Chondrocyte (in vitro differentiated cells): ENCODE measurements around the gene ARHGAP33. TPM values are rescaled to one million over a fixed set of nuclear protein-coding genes. Genes with fewer than 3 reads are reported as not detected.

Source experiments
- DNase-seq: peaks from one replicate; pipeline ENCODE4 v3.0.0; 2021; ENCODE audit warnings: mixed read lengths, low spot score
- H3K27ac Mint-ChIP-seq: one replicate; pipeline ENCODE4 v1.8.0; 2021; ENCODE audit warnings: mild to moderate bottlenecking, moderate library complexity, mixed read lengths; ENCODE audit not compliant: unreplicated experiment
- H3K27me3 Mint-ChIP-seq: 2 replicates; pipeline ENCODE4 v1.8.0; 2021; ENCODE audit warnings: low read depth, mixed read lengths
- H3K36me3 Mint-ChIP-seq: 2 replicates; pipeline ENCODE4 v1.8.0; 2021; ENCODE audit warnings: low read depth, mixed read lengths
- H3K4me1 Mint-ChIP-seq: 2 replicates; pipeline ENCODE4 v1.8.0; 2021; ENCODE audit warnings: low read depth, mild to moderate bottlenecking, mixed read lengths
- H3K4me3 Mint-ChIP-seq: one replicate; pipeline ENCODE4 v1.8.0; 2021; ENCODE audit warnings: mild to moderate bottlenecking, moderate library complexity, mixed read lengths; ENCODE audit not compliant: unreplicated experiment
- H3K9me3 Mint-ChIP-seq: 2 replicates; pipeline ENCODE4 v1.8.0; 2021; ENCODE audit warnings: low read depth, mixed read lengths
- total RNA-seq: library from RNA; stranded (reverse); gene quantifications from 3 replicates; pipeline ENCODE4 v1.2.1, GENCODE V29; 2021
- TF ChIP-seq, protein P1 (sequence below): fragments of 200-600 bp; sonication (generic); IDR thresholded peaks from 2 replicates; pipeline ENCODE4 v1.5.0; 2021; ENCODE audit warnings: antibody characterized with exemption, mild to moderate bottlenecking, moderate library complexity

Gene ARHGAP33
- total RNA-seq, 1 donor from 2014 or later = 8.5 TPM

DNA sequence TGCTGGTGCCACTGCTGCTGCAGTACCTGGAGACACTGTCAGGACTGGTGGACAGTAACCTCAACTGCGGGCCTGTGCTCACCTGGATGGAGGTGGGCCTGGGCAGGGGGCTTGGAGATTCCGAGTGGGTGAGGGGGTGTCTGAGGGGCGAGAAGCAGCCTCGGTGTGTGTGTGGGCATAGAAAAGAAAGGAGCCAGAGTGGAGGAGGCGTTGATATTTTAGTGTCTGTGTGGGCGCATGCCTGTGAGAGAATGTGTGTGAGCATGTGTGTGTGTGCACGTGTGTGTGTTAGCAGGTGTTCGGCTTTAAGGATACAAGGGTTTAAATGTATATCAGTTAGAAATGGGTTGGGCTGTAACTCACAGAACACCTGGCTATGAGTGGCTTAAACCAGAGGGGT is 3.7 kb downstream of the ARHGAP33 start:
- peaks cover 25% of the 10 kb centered on the region for H3K4me1 Mint-ChIP-seq
- no peak for DNase-seq
- H3K4me3 Mint-ChIP-seq = no peak overlapping the region
- H3K27ac Mint-ChIP-seq = no peak overlapping the region
- no peaks in the 10 kb centered on the region for H3K27me3 Mint-ChIP-seq
- TF ChIP-seq, protein P1, sequence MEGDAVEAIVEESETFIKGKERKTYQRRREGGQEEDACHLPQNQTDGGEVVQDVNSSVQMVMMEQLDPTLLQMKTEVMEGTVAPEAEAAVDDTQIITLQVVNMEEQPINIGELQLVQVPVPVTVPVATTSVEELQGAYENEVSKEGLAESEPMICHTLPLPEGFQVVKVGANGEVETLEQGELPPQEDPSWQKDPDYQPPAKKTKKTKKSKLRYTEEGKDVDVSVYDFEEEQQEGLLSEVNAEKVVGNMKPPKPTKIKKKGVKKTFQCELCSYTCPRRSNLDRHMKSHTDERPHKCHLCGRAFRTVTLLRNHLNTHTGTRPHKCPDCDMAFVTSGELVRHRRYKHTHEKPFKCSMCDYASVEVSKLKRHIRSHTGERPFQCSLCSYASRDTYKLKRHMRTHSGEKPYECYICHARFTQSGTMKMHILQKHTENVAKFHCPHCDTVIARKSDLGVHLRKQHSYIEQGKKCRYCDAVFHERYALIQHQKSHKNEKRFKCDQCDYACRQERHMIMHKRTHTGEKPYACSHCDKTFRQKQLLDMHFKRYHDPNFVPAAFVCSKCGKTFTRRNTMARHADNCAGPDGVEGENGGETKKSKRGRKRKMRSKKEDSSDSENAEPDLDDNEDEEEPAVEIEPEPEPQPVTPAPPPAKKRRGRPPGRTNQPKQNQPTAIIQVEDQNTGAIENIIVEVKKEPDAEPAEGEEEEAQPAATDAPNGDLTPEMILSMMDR = no peak
- H3K9me3 Mint-ChIP-seq = no peaks in the 10 kb centered on the region
- H3K36me3 Mint-ChIP-seq = peaks cover 3% of the 10 kb centered on the region

DNA sequence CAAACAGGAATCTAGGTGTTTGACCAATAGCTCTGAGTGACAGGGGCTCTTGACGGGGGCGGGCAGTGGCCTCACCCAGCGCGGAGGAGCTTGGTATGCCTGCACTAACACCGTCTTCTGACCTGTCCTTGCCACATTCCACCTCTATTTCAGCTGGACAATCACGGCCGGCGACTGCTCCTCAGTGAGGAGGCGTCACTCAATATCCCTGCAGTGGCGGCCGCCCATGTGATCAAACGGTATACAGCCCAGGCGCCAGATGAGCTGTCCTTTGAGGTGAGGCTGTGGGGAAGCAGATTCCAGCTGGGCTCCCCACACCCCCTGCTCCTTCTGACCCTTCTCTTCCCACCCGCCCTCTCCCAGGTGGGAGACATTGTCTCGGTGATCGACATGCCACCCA is 4.7 kb downstream of the ARHGAP33 start:
- H3K4me1 Mint-ChIP-seq = peaks cover 16% of the 10 kb centered on the region
- no peak for DNase-seq
- TF ChIP-seq, protein P1 = no peak

DNA sequence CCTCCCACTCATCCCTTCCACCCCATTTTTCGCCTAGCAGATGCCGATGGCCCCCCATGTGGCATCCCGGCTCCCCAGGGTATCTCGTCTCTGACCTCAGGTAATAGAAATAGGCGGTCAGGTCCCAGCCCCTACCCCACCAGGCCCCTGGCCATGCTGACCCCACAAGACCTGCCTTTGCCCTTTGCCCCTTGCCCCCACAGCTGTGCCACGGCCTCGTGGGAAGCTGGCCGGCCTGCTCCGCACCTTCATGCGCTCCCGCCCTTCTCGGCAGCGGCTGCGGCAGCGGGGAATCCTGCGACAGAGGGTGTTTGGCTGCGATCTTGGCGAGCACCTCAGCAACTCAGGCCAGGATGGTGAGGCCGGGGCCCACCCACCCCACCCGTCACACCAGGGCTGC is 5.4 kb downstream of the ARHGAP33 start:
- peaks cover 3% of the 10 kb centered on the region for H3K36me3 Mint-ChIP-seq
- H3K27ac Mint-ChIP-seq = no peak overlapping the region
- H3K4me3 Mint-ChIP-seq = no peak overlapping the region
- no peaks in the 10 kb centered on the region for H3K27me3 Mint-ChIP-seq
- H3K9me3 Mint-ChIP-seq = no peaks in the 10 kb centered on the region
- DNase-seq = no peak
- peaks cover 14% of the 10 kb centered on the region for H3K4me1 Mint-ChIP-seq
- TF ChIP-seq, protein P1 = no peak

More for the DNA sequence above, 4.7 kb downstream of the ARHGAP33 start:
- peaks cover 3% of the 10 kb centered on the region for H3K36me3 Mint-ChIP-seq
- H3K27me3 Mint-ChIP-seq = no peaks in the 10 kb centered on the region
- H3K27ac Mint-ChIP-seq = no peak overlapping the region
- H3K4me3 Mint-ChIP-seq = no peak overlapping the region
- H3K9me3 Mint-ChIP-seq = no peaks in the 10 kb centered on the region

DNA sequence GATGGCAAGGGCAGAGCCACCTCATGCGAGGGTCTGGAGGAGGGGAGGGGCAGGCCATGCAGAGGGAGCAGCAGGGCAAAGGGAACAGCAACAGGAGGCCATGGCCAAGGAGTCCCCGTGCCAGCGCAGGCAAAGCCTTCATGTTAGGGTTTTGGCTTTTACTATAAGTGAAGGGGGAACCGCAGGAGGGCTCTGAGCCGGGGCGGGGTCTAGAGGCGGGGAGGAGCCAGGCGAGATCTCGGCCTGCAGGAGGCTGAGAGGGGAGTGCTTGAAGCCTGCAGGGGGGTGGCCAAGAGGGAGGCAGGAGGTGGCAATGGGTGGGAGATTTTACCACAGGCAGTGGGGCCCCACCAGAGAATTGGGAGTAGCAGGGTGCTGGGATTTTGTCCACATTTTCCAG is 6.3 kb downstream of the ARHGAP33 start:
- Mint-ChIP-seq H3K27me3 (no peaks in the 10 kb centered on the region), H3K27ac (no peak overlapping the region), H3K4me1 (peaks cover 5% of the 10 kb centered on the region), H3K36me3 (peaks cover 3% of the 10 kb centered on the region), H3K4me3 (no peak overlapping the region), H3K9me3 (no peaks in the 10 kb centered on the region)
- TF ChIP-seq, protein P1 = no peak
- DNase-seq = no peak

DNA sequence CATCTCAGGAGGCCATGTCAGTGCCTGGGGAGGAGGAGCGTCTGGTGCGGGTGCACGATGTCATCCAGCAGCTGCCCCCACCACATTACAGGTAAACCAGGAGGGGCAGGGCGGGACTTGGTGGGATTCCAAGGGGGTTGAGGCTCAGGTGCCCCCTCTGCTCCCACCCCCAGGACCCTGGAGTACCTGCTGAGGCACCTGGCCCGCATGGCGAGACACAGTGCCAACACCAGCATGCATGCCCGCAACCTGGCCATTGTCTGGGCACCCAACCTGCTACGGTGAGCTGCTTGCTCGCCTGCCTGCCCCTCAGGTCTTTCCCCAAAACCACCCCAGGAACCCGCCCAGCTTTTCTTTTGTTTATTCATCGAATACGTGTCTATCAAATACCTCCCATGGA is 7.2 kb downstream of the ARHGAP33 start:
- H3K27me3 Mint-ChIP-seq = no peaks in the 10 kb centered on the region
- no peak for DNase-seq
- TF ChIP-seq, protein P1 = no peak
- H3K9me3 Mint-ChIP-seq = no peaks in the 10 kb centered on the region
- no peak overlapping the region for H3K4me3 Mint-ChIP-seq
- H3K36me3 Mint-ChIP-seq = peaks cover 3% of the 10 kb centered on the region
- no peaks in the 10 kb centered on the region for H3K4me1 Mint-ChIP-seq
- no peak overlapping the region for H3K27ac Mint-ChIP-seq
